ENCODE measurements around the gene KRTAP2-4.
"Not testable (repeated sequence)": the region's sequence is repeated elsewhere in the genome, so short reads cannot be mapped to it uniquely, and the experiment has no call there.

Gene KRTAP2-4

GRCh38 chr17:41071606-41072360, 6.1 kb upstream of the KRTAP2-4 start:
- Histone ChIP-seq H3K27me3 (no peaks in the 10 kb centered on the region), H3K36me3 (no peaks in the 10 kb centered on the region), H3K4me2 (no peak overlapping the region), H3K4me3 (no peak overlapping the region), H3K9me3 (replicated peaks in 1 of 11) (peaks cover 0 to 4% (median 0%) of the 10 kb centered on the region in 11 experiments; a peak in 2 of 22 replicates), H3K9ac (no peak overlapping the region), H4K20me1 (no peaks in the 10 kb centered on the region), H3K27ac (no peak overlapping the region), H3K4me1 (no peaks in the 10 kb centered on the region)
- no peak for TF ChIP-seq Cebpa-rat (IDR thresholded peaks at IDR 0.05)

- Histone ChIP-seq H3K4me2 (no peak overlapping the region; a peak in 1 of 22 replicates), H3K27me3 (no peaks in the 10 kb centered on the region), H3K9me3 (replicated peaks in 1 of 11) (no peaks in the 10 kb centered on the region), H3K4me3 (no peak overlapping the region), H3K36me3 (no peaks in the 10 kb centered on the region), H4K20me1 (no peaks in the 10 kb centered on the region), H3K9ac (no peak overlapping the region), H3K4me1 (no peaks in the 10 kb centered on the region), H3K27ac (no peak overlapping the region)
- TF ChIP-seq Cebpa-rat (IDR thresholded peaks at IDR 0.05), result no peak
These were observed 3.4 kb upstream of the KRTAP2-4 start for GRCh38 chr17:41069031-41069430.

GRCh38 chr17:41067281-41067680, 1.6 kb upstream of the KRTAP2-4 start:
- no peak for TF ChIP-seq Cebpa-rat (IDR thresholded peaks at IDR 0.05)

GRCh38 chr17:41065016-41065689, 526 bp downstream of the KRTAP2-4 start:
- not testable (repeated sequence) for H3K27me3 ChIP-seq; H3K4me1 ChIP-seq; H3K27ac ChIP-seq; H3K4me2 ChIP-seq; H3K9ac ChIP-seq; H3K9me3 ChIP-seq (replicated peaks in 1 of 11); H4K20me1 ChIP-seq; H3K36me3 ChIP-seq; H3K4me3 ChIP-seq

More at GRCh38 chr17:41067281-41067680, 1.6 kb upstream of the KRTAP2-4 start:
- Histone ChIP-seq H3K36me3 (no peaks in the 10 kb centered on the region), H4K20me1 (no peaks in the 10 kb centered on the region), H3K9me3 (replicated peaks in 1 of 11) (no peaks in the 10 kb centered on the region), H3K27ac (no peak overlapping the region), H3K9ac (no peak overlapping the region), H3K4me3 (no peak overlapping the region), H3K4me1 (no peaks in the 10 kb centered on the region), H3K4me2 (no peak overlapping the region), H3K27me3 (no peaks in the 10 kb centered on the region)

GRCh38 chr17:41064301-41064700, 1.4 kb downstream of the KRTAP2-4 start:
- Histone ChIP-seq H3K4me1 (no peaks in the 10 kb centered on the region), H3K27me3 (no peaks in the 10 kb centered on the region), H4K20me1 (no peaks in the 10 kb centered on the region), H3K4me2 (no peak overlapping the region), H3K27ac (no peak overlapping the region), H3K9me3 (replicated peaks in 1 of 11) (no peaks in the 10 kb centered on the region), H3K9ac (no peak overlapping the region), H3K36me3 (no peaks in the 10 kb centered on the region), H3K4me3 (no peak overlapping the region)
- TF ChIP-seq Cebpa-rat (IDR thresholded peaks at IDR 0.05), result no peak

- Histone ChIP-seq H3K4me1 (no peaks in the 10 kb centered on the region), H3K4me3 (no peak overlapping the region), H3K36me3 (no peaks in the 10 kb centered on the region), H4K20me1 (no peaks in the 10 kb centered on the region), H3K9ac (no peak overlapping the region), H3K4me2 (no peak overlapping the region), H3K27ac (no peak overlapping the region), H3K27me3 (no peaks in the 10 kb centered on the region), H3K9me3 (replicated peaks in 1 of 11) (no peaks in the 10 kb centered on the region)
- no peak for TF ChIP-seq Cebpa-rat (IDR thresholded peaks at IDR 0.05)
These were observed 2.2 kb downstream of the KRTAP2-4 start for GRCh38 chr17:41063449-41063848.

GRCh38 chr17:41061964-41062363, 3.7 kb downstream of the KRTAP2-4 start:
- Histone ChIP-seq H3K9ac (no peak overlapping the region), H3K4me2 (no peak overlapping the region), H3K4me1 (no peaks in the 10 kb centered on the region), H4K20me1 (no peaks in the 10 kb centered on the region), H3K9me3 (replicated peaks in 1 of 11) (peaks cover 0 to 7% (median 0%) of the 10 kb centered on the region in 11 experiments; a peak in 1 of 22 replicates), H3K36me3 (no peaks in the 10 kb centered on the region), H3K27me3 (no peaks in the 10 kb centered on the region), H3K4me3 (no peak overlapping the region), H3K27ac (no peak overlapping the region)
- TF ChIP-seq Cebpa-rat (IDR thresholded peaks at IDR 0.05), result no peak

GRCh38 chr17:41060052-41060604, 5.6 kb downstream of the KRTAP2-4 start, which contains the start of gene KRTAP2-3:
Gene KRTAP2-3 (minus strand): TSS chr17:41060114. CDS start chr17:41060050, 64 bp downstream.
- Histone ChIP-seq H3K4me1 (no peaks in the 10 kb centered on the region), H3K4me3 (no peak within 1 kb of the TSS), H3K27ac (no peak within 1 kb of the TSS), H3K36me3 (no peaks in the 10 kb centered on the region), H4K20me1 (no peaks in the 10 kb centered on the region), H3K4me2 (no peak within 1 kb of the TSS), H3K27me3 (no peaks in the 10 kb centered on the region), H3K9me3 (replicated peaks in 1 of 11) (peaks cover 0 to 8% (median 0%) of the 10 kb centered on the region in 11 experiments; a peak in 1 of 22 replicates), H3K9ac (no peak within 1 kb of the TSS)
- TF ChIP-seq Cebpa-rat (IDR thresholded peaks at IDR 0.05), result no peak

- H3K4me3 ChIP-seq; H3K9ac ChIP-seq; H3K27me3 ChIP-seq; H3K4me2 ChIP-seq; H3K27ac ChIP-seq; H3K9me3 ChIP-seq (replicated peaks in 1 of 11); H3K36me3 ChIP-seq; H4K20me1 ChIP-seq; H3K4me1 ChIP-seq: not testable (repeated sequence)
These were observed 6.2 kb downstream of the KRTAP2-4 start for GRCh38 chr17:41059276-41060051.
